NCI-H526 treated with DMSO at 0.1 percent for 48 hours (cell line): ENCODE results near the gene ADGRG4.

Source experiments
- DNase-seq: peaks from one replicate; lab custom pipeline; 2025; lab: John Stamatoyannopoulos, UW

The ADGRG4 gene

DNA sequence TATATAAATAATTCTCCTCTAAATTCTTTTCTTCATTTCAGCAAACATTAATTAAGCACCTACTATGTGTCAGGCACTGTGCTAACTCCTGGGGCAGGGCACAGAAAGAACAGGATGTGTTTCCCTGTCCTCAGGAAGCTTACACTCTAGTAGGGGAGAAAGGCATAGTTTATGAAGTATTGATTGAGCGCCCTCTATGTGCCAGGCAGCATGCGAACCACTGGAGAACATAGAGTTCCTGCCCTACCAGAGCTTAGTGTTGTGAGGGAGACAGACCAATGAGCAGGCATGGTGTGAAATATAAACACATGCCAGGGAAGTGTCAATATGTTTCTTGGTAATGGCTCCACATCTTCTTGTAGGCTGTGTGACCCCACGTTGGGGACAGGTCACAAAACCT is 3.7 kb downstream of the ADGRG4 start:
- no peak for DNase-seq

DNA sequence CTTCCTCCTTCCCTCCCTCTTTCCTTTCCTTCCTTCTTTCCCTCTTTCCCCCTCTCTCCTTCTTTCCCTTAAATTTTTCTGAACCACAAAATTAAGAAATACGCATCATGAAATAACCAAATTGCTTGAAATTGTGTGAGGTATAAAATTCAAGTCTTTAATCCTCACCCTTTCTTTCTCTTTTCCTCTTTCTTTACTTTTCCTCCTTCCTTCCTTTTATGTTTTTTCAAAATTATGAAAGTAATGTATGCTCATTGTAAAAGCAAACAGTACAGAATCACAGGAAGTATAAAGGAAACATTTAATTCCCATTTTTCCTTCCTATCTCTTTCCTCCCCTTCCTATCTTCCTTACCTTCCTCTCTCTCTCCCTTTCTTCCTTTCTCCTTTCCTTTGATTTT is 5.4 kb downstream of the ADGRG4 start:
- DNase-seq: no peak

DNA sequence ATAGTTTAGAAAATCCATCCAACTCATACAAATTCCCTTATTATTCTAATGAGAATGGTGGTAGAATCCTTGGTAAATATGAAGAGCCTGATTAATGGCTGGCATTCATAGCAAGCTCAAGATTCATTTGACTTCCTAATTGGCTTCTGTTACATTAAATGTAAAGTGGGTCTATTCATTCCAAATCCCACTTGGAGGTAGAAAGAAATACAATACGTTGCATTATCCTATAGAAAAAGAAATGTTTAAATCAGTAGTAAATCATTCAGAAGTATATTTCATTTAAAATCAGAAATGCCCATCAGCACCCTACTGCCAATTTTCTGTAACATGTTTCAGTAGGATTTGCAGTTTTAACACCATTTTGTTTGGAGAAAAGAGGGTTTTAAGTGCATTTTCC is 6.7 kb downstream of the ADGRG4 start:
- DNase-seq: peak; percentile 6

DNA sequence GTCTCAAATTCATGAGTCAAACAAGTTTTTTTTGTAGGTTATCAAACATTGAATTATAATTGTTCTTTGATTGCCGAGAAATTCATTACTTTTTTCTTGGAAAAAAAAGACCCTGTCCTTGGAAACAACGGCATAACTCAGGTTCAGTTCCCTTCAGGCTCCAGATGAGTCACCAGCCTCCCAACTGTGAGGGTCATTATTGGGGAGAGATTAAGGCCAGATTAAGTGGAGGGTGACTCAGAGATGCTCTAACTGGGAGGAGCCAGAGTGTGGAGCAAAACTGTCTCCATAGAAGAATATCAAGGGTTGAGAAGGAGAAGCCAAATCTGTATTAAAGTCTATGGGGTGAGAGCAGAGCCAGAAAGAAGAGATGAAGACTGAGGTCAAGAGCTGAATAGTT is 9.6 kb downstream of the ADGRG4 start:
- DNase-seq: no peak

DNA sequence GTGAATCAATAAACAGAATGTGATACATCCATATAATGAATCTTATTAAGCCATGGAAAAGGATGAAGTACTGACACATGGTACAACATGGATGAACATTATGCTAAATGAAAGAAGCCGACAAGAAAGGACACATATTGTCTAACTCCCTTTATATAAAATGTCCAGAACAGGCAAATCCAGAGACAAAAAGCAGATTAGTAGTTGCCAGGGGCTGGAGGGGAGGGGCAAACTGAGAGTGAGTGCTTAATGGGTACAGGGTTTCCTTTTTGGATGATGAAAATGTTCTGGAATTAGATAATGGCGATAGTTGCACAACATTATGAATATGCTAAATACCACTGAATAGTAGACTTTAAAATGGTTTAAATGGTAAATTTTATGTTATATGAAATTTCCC is 17.4 kb downstream of the ADGRG4 start:
- no peak for DNase-seq

DNA sequence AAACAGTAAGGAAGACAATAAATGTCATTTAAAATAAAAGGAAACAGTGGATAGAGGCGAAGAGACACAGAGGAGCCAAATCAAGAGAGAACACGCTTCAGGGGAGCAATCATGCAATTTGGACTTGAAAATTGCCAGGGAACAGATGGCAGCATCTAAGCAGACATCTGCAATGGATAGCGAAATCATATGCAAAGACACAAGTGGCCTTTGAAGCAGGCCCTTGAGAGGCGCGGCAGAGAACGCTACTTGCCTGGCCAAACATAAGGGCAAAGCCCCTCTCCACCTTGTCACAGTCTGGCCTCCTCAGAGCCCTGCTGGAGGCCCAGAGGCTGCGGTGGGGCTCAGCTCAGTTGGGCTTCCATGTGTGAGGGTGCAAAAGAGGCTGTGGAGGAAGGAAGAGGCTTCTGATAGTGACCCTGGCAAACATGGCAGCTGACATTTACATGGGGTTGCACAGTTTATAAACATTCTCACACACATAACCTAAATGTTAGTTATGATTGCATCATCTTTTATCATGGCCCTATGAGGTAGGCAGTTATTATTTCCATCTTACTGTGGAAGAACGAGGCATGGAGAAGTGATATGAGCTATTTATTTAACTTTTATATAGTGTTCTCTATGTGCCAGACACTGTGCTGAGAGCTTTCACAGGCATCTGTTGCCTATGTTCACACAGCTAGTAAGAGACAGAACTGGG is 18.3 kb downstream of the ADGRG4 start:
- no peak for DNase-seq

DNA sequence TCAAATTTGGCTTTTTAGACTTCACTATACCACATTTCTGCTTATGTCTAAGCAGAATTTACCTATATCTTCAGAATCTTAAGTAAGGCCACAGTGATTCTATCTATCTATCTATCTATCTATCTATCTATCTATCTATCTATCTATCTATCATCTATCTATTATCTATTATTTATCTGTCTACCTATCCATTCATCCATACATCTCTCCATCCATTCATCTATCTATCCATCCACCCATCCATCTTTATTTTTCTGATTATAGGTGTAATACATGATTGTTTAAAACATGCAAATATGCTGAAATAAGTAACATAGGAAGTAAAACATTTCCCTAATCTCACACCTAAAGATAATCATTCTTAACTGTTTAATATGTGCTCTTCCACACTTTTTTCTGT is 18.8 kb downstream of the ADGRG4 start:
- DNase-seq: no peak

DNA sequence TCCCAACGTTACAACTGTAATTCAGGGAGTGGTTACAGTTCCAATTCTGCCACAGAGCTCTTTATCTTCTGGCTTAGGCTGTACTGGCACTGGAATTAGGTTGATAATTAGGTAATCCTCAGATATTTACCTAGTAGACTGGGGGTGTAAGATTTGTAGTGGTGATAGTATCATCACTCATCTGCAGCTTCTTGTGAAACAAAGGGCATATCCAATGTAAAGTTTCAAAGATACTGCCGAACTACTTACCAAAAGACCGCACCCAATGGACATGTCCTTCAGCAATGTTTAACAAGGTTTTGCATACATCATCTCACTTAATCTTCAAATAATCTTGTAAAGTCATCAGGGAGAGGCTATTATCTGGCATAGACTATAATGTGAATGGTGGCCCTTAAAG is 20.8 kb downstream of the ADGRG4 start:
- no peak for DNase-seq

DNA sequence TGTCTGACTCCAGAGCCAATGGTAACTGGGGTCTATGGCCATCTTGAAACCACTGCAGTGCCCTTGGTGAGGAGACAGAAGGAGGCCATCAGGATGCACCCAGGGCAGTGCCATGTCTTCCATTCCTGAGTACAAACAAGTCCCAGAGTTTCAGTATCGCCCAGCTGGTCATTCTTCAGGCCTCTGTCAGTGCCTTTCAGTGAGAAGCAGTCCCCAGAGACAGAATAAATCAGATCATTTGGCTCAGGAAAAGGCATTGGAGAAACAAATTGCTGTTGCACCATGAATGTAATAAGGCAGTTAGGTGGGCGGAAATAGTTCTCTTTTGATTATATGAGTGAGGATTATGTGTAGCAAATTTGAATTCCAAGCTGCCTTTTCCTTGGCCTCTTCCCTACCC is 21.3 kb downstream of the ADGRG4 start:
- no peak for DNase-seq

DNA sequence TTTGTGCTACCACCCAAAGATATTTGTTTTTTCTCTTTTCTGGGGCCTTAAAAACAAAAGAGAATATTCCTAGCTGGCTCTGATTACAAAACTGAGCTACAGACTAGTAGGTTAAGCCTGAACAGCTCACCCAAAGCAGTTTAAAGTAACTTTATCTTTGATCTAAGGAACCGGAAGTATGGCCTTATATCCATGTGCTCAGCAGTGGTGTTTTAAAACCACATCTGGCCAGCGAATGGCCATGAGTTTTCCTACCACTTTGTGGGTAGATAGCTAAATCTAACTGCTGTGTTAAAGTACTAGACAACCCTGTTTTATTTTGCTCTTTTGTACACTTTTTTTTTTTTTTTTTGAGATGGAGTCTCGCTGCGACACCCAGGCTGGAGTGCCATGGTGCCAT is 24.6 kb downstream of the ADGRG4 start:
- no peak for DNase-seq

DNA sequence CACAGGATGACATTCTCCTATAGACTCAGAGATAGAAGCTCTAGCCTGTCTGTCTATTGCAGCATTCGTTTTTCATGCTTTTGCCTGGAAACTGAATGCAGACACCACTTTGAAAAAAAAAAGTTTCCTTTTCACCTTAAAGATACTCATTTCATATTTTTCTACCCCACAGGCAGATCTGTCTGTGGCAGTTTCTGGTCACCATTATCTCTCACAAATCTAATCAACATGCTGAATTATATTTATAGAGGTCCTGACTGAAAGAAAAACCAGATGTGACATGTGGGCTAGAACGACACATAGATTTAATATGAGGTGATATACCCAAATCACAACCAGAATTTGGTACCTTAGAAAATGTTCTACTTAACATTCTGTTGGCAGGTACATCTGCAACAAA is 28.2 kb downstream of the ADGRG4 start:
- DNase-seq: no peak

DNA sequence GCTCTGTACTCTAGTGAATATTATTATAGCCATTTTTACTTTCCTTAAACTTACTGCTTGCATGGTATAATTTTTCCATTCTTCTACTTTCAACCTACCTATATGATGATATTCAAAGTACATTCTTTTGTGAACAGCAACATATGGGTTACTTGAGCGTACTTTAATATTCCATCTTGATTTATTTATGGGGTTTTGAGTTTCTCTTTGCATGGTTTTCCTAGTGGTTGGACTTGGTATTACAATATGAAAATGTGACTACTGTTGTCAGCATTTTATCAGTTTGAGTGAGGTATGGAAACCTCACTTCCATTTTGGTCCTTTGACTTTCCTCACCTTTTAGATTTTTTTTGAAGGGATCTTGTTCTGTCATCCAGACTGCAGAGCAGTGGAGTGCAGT is 35.9 kb downstream of the ADGRG4 start:
- no peak for DNase-seq

DNA sequence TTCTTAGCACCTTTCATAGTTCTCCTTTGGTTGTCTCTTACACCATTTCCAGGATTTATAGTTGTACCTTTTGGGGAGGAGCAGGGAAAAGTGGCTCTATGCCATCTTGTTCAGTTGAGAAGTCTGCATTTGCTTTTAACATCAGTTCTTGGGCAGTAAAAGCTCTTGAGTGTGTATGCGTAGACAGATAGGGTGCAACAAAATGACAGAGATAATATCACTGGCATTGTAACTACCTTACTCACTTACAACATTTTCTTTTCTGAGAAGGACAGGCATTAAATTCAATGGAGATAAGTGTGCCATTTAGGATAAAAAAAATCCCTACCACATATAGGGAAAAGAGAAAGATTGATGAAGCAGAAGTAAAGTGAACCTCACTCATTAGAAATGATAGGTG is 38.9 kb downstream of the ADGRG4 start:
- DNase-seq: no peak

DNA sequence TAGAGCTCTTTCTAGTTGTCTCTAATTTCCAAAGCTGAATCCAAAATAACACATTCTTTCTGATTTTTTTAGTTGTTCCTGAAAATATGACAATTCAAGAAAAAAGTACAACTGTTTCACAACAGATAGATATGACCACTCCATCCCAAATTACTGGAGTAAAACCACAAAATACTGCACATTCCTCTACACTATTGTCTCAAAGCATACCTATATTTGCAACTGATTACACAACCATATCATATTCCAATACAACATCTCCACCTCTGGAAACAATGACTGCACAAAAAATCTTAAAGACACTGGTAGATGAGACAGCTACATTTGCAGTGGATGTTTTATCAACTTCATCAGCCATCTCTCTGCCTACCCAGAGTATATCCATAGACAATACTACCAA is 43.6 kb downstream of the ADGRG4 start:
- DNase-seq: no peak

DNA sequence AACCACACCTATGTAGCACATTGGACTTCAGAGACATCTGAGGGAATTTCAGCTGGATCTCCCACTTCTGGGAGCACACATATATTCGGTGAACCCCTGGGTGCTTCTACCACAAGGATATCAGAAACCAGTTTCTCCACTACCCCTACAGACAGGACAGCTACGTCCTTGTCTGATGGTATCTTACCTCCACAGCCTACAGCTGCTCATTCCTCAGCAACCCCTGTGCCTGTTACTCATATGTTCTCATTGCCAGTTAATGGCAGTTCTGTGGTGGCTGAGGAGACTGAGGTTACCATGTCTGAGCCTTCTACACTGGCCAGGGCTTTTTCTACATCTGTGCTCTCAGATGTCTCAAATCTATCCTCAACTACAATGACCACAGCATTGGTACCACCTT is 45.7 kb downstream of the ADGRG4 start:
- no peak for DNase-seq

DNA sequence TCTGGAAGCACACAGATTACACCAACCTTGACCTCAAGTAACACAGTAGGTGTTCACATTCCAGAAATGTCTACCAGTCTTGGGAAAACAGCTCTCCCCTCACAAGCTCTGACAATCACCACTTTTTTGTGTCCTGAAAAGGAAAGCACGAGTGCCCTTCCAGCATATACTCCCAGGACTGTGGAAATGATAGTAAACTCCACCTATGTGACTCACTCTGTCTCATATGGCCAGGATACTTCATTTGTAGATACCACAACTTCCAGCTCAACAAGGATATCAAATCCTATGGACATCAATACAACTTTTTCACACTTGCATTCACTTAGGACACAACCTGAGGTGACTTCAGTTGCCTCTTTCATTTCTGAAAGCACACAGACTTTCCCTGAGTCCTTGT is 46.9 kb downstream of the ADGRG4 start:
- DNase-seq: no peak

DNA sequence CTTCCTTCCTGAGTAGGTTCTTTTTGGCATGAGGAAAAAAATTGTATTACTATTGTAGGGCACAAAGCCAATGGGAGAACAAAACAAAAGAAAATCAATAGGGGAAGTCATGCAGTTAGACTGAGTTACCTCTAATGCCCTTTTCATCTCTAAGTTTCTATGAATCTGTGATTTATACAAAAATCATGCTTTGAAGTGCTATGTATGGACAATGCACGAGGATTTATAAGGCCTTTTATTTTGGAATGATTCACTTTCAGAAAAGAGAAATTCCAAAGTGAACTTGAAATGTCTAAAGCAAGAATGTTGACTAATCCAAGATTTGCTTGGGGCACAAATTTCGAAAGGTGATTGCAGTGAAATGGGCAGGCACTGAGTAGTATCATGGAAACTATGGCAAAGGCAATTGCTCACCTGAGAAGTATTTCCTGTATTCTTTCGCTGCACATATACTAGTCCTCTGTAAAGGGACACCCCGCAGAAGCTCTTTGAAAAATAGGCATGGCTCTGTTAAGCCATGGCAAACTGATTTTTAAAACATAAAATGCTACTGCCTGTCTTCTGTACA is 52.8 kb downstream of the ADGRG4 start:
- no peak for DNase-seq

DNA sequence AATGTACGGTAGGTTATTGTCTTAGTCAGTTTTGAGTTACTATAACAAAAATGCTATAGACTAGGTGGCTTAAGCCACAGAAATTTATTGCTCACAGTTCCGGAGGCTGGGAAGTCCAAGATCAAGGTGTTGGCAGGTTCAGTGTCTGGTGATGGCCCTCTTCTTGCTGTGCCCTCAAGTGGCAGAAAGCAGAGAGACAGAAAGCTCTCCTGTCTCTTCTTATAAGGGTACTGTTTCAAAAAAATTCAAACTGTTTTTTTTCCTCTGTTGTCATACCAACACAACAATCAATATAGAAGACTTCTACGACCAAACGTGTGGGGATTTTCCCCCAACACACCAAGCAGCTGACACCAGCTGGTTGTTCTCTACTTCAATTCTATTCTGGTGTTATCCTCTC is 53.4 kb downstream of the ADGRG4 start:
- DNase-seq: no peak

DNA sequence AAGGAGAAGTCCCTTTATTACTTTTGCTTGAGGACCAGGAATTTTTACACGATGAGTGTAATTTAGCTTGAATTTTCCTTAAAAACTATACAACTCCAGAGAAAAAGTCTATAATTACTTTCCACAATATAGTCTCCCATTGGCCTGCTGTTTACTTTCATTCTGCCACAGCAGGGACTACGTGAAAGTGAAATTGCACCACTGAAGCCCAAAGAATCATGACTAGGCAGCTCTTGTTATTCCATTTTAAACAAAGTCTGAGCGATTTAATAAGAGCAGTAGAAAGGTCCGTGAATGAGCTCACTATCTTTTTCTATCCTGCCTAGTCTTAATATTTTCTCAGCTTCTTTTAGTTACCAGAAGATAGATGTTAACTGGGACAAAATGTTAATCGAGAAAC is 68.6 kb downstream of the ADGRG4 start:
- DNase-seq: no peak

DNA sequence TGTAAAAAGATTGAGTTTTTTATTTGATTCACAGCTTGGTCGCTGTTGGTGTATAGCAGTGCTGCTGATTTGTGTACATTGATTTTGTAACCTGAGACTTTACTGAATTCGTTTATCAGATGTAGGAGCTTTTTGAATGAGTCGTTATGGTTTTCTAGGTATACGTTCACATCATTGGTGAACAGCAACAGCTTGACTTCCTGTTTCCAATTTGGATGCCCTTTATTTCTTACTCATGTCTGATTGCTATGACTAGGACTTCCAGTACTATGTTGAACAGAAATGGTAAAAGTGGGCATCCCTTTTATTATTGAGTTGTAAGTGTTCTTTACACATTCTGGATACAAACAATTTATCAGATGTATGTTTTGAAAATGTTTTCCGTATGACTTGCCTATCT is 76.0 kb downstream of the ADGRG4 start:
- DNase-seq: no peak

DNA sequence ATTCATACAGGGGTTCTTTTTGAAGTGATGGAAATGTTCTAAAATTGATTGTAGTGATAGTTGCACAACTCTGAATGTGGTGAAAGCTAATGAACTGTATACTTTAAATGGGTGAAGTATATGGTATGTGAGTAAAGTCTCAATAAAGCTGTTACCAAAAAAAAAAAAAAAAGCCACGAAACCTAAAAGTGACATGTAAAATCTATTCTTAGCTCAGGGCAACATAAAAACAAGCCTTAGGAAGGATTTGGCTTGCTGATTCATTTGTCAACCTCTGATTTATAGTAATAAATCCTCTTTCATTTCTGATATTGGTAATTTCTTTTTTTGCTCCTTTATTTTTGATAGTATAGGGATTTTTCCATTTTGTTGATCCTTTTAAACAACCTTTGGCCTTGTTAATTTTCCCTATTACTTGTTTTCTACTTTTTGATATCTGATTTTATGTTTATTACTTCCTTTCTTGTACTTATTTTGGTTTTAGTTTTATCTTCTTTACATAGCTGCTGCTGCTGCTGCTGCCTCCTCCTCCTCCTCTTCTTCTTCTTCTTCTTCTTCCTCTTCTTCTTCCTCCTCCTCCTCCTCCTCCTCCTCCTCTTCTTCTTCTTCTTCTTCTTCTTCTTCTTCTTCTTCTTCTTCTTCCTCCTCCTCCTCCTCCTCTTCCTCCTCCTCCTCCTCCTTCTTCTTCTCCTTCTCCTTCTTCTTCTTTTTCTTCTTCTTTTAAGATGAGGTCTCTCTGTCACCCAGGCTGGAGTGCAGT is 79.4 kb downstream of the ADGRG4 start:
- DNase-seq: no peak

DNA sequence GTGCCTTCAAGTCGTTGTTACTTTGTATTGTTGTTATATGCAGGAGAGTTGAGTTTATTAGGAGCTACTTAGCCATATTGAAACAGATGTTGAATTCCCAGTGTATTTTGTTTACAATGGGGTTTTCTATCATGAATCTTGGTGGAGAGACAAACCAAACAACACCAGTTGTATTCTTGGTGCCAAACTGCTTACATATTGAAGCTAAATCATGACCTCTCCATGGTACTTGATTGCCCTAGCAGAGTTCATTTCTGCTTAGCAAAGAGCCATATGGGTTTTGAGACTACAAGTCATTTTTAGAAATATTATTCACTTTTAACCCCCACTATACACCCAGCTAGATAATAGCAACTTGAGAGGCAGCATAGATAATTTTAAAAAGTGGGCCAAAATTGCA is 85.4 kb downstream of the ADGRG4 start:
- DNase-seq: no peak

DNA sequence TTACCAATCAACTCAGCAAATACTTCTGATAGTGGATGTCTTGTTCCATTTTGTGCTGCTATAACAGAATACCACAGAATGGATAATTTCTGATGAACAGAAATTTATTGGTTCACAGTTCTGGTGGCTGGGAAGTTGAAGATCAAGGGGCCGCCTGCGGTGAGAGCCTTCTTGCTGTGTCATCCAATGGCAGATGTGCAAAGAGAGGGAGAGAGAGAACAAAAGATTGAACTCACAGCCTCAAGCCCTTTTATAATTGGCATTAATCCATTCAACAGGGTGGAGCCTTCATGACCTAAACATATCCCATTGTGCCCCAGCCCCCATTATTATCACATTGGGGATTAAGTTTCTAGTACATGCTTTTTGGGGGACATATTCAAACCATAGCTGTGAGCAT is 86.1 kb downstream of the ADGRG4 start:
- no peak for DNase-seq
